SU-DHL-6 (cell line): ENCODE results near the gene UXT.

ENCODE experiments used
- CTCF ChIP-seq: fragments of 200-600 bp; sonication (generic); IDR thresholded peaks from one replicate; pipeline ENCODE4 v1.5.1; 2017; ENCODE audit warnings: antibody characterized with exemption, mild to moderate bottlenecking, low read length, moderate library complexity; ENCODE audit not compliant: insufficient read depth, poor library complexity, severe bottlenecking
- EZH2phosphoT487 ChIP-seq: fragments of 200-600 bp; sonication (generic), shearing (Covaris generic); conservative IDR thresholded peaks from 2 replicates; pipeline ENCODE4 v1.6.1; 2018; ENCODE audit warnings: mild to moderate bottlenecking, antibody characterized with exemption, low read length, moderate library complexity, mixed read lengths

- TF ChIP-seq CTCF (no peak), EZH2phosphoT487 (no peak)
Observed at GRCh38 chrX:47623540-47624027, 35.4 kb downstream of the UXT start.
